GM18505 (cell line): Measurements from ENCODE around the gene TRIM37.
A peak's percentile ranks its signal among the peaks of the same experiment; 100 is the strongest.

Experiments
- ATAC-seq: cut with Tn5 transposase; IDR thresholded peaks from one replicate; pipeline ENCODE4 v1.9.1; 2021; ENCODE audit not compliant: unreplicated experiment
- POLR2A ChIP-seq: IDR thresholded peaks from 4 replicates; pipeline ENCODE4 v1.6.1; 2011; ENCODE audit warnings: borderline replicate concordance; ENCODE audit not compliant: insufficient read depth, insufficient read length; ENCODE audit errors: extremely low read depth

The TRIM37 gene, protein sequence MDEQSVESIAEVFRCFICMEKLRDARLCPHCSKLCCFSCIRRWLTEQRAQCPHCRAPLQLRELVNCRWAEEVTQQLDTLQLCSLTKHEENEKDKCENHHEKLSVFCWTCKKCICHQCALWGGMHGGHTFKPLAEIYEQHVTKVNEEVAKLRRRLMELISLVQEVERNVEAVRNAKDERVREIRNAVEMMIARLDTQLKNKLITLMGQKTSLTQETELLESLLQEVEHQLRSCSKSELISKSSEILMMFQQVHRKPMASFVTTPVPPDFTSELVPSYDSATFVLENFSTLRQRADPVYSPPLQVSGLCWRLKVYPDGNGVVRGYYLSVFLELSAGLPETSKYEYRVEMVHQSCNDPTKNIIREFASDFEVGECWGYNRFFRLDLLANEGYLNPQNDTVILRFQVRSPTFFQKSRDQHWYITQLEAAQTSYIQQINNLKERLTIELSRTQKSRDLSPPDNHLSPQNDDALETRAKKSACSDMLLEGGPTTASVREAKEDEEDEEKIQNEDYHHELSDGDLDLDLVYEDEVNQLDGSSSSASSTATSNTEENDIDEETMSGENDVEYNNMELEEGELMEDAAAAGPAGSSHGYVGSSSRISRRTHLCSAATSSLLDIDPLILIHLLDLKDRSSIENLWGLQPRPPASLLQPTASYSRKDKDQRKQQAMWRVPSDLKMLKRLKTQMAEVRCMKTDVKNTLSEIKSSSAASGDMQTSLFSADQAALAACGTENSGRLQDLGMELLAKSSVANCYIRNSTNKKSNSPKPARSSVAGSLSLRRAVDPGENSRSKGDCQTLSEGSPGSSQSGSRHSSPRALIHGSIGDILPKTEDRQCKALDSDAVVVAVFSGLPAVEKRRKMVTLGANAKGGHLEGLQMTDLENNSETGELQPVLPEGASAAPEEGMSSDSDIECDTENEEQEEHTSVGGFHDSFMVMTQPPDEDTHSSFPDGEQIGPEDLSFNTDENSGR

DNA sequence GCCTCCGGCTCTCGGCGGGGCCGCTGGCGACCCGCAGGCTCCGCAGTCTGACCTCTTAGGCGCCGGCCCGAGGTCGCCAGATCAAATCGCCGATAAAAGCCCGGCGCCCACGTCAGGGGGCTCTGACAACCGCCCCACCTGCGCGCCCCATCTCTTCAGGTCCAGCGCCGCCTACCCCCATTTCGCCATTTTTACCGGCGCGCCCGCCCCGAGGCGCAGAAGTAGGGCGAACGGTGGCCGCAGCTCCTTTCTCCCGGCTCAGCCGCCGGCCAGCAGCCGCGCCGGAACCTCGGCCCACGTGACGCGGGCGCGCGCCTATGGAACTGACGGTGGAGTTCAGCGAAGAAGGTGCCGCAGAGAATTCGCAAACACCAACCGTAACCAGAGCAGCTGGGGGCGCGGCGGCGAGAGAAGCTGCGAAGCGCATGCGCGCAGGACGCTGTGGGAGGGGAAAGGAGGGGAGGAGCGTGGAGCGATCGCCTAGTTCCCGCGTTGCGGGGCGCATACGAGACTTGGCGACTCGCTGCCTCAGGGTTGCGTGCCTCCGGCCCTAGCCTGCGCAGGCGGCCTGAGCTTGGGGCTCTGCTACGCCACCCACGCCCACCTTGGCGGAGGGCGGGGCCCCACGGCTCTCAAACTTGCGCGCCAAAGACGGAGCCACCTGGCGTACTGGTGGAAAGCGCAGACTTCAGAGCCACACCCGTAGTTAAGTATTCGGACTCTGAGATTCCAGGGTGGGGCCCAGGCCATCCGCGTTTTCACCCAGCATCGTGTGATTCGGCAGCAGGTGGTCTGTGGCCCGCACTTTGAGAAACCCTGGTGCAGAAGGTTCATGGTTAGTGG, at the start of gene TRIM37:
Gene TRIM37 (minus strand): TSS at position 418 of the 843 bp plus-strand sequence. CDS start 419 bp downstream, outside the sequence.
- TF ChIP-seq POLR2A, result peak; percentile 81

DNA sequence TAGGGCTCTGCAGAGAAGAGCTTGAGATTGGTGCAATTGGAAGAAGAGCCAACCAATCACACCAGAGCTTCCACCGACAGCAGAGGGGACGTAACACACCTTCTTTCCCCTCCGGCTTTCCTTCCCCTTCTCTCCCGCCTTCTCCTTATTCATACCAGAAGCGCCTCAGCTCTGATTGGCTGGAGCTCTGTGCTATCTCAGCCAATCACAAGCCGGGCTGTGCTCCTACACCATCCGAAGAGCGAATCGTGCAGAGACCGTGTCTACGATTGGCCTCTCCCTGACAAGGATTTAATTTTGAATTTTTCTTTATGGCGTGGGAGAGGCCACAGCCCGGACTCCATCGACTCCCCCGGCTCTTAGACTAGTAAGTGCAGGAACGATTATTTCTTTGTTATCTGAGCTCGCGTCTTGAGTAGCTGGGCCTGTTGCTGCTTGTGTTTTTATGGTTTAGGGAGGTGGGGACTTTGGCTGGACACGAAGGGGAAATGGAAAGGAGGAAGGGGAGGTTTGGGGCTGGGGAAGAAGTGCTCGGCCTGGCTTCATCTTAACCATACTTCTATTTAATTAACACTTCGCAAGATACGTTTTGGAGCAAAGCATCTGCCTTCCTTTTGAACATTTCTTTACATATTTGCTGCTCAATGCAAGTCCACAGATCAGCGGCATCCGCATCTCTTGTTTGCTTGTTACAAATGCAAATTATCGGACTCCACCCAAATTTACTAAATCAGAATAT, 48.9 kb upstream of the TRIM37 start, which contains the start of gene PRR11:
Gene PRR11 (plus strand): TSS at position 308 of the 739 bp plus-strand sequence. CDS start 14,007 bp downstream, outside the sequence.
- peak; percentile 36 for TF ChIP-seq POLR2A
- peak; percentile 84 for ATAC-seq

More for the DNA sequence above, at the start of gene TRIM37:
- ATAC-seq, result peak; percentile 92

- peak; percentile 83 for ATAC-seq
- TF ChIP-seq POLR2A, result peak; percentile 70
Measured at GRCh38 chr17:59154721-59155438, 48.2 kb upstream of the TRIM37 start, which contains the start of gene SKA2. Gene SKA2, minus strand, starts transcription at chr17:59155186. Its CDS starts 23 bp downstream, at chr17:59155163.

DNA sequence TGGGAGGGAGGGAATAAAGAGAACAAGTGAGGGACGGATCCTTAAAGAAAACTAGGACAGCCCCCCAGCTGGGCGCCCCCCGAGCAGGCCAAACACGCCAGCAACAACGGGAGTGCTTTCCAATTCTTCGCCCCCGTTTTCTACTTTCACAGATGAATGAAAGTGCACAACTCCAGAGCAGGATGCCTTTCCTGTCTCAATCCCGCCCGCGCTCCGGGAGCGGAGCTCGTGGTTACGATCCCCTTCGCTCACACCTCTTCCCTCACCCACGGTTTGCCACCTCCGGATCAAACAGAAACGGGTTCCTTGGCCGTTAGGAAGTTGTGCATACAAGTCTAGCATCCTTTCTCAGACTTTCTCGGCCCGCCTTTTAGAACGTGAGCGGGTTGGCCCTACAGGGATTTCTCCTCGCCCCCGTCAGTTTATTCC, 47.6 kb upstream of the TRIM37 start:
- no peak for ATAC-seq
- TF ChIP-seq POLR2A, result no peak

DNA sequence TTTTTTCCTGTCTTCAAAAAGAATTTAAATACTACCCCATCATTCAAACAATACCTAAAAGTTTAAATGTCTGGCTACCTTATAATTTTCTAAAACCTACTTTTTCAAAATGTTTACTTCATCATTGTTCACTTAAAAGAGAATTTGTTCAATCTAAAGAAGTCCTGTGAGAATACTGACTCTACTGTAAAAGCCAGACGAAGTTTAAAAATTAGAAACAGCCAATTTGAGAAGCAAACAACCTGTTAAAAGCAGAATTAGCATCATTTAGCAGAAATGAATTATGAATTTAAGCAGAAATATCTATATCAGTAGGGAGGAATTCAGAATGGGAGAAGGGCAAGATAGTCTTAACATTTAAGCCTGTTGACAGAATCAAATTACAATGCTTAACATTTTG, 46.2 kb upstream of the TRIM37 start:
- no peak for ATAC-seq
- TF ChIP-seq POLR2A, result no peak

GRCh38 chr17:59151591-59151990, 44.9 kb upstream of the TRIM37 start:
- no peak for ATAC-seq
- no peak for TF ChIP-seq POLR2A

DNA sequence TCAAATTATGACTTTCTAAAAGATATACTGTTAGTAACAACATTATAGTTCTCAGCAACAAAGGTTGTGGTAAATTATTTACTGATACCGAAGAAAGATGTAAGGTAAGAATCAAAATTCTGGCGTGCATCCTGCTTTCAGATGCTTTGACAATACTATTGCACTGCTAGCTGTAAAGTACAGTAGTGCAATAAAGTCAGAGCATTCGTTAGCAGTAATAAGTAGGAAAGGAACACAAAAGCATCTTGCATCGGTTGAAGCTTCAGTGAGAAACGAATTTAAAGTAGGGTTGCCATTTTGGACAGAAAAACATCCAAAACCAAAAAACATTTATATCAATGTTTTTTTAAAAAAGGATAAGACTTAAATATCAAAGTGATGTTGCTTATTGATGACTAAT, 44.3 kb upstream of the TRIM37 start:
- no peak for TF ChIP-seq POLR2A
- ATAC-seq, result no peak

GRCh38 chr17:59149841-59150511, 43.3 kb upstream of the TRIM37 start:
- no peak for ATAC-seq
- no peak for TF ChIP-seq POLR2A

GRCh38 chr17:59149051-59149450, 42.4 kb upstream of the TRIM37 start:
- no peak for ATAC-seq

DNA sequence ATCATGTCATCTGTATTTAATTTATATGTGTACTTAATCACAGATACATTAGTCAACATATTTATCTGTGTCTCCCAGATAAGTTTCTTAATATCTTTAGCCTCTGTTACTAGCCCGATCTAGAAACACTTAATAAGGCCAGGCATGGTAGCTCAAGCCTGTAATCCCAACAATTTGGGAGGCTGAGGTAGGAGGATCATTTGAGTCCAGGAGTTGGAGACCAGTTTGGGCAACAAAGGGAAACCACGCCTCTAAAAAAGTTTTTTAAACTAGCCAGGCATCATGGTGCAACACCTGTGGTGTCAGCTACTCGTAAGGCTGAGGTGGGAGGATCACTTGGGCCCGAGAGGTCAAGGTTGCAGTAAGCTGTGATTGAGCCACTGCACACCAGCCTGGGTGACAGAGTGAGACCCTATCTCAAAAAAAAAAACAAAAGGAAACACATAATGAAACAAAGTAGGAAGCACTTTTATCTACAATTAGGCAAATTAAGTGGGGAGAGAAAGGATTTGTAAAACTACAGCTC, 39.0 kb upstream of the TRIM37 start:
- no peak for TF ChIP-seq POLR2A
- ATAC-seq, result no peak

More at GRCh38 chr17:59149051-59149450, 42.4 kb upstream of the TRIM37 start:
- no peak for TF ChIP-seq POLR2A
